HepG2 (cell line): ENCODE data around the gene GRIK4. TPM values are rescaled to one million over a fixed set of nuclear protein-coding genes. Genes with fewer than 3 reads are reported as not detected.

ENCODE experiments used
- ATAC-seq: fragments of 200-7000 bp; cut with Tn5 transposase; 3 replicates; pipeline ENCODE4 v1.9.1; 2020; ENCODE audit warnings: mild to moderate bottlenecking, moderate library complexity
- BruUV-seq: library from RNA; stranded (reverse); fragments of 400-500 nt; replicated peaks from 2 replicates; lab custom pipeline; 2021; lab: Mats Ljungman, UMichigan
- CTCF ChIA-PET: fragments of 300-600 bp; formaldehyde crosslinking; extraction: SDS; loops from one replicate; lab custom pipeline; 2021; ENCODE audit warnings: low total read pairs, inconsistent platforms, low intra/inter-chr PET ratio; lab: Yijun Ruan, JAX
- POLR2A ChIA-PET: fragments of 350-600 bp; sonication (Branson Sonifier 250); formaldehyde crosslinking; loops from one replicate; lab custom pipeline; 2020; ENCODE audit warnings: antibody characterized with exemption, inconsistent platforms; lab: Yijun Ruan, JAX
- DNase-seq: peaks from one replicate; pipeline ENCODE4 v3.0.0-alpha.2; 2015; ENCODE audit warnings: low spot score
- FAIRE-seq: peaks from 3 replicates; lab custom pipeline; 2011; peaks lifted over from hg19 to GRCh38; lab: Jason Lieb, UNC
- H2AFZ ChIP-seq: one replicate; pipeline ENCODE4 v1.6.1; 2011; ENCODE audit warnings: low read length, inconsistent platforms
- H3K27ac ChIP-seq: fragments of 300-600 bp; 3 replicates; pipeline ENCODE4 v1.8.0; 2011; ENCODE audit warnings: mixed run types, mild to moderate bottlenecking, mixed read lengths, low read length, inconsistent platforms; ENCODE audit not compliant: insufficient read depth; ENCODE audit errors: extremely low read length
- H3K27me3 ChIP-seq, 2 experiments: fragments of 200-600 bp in 1 of 2; 2 replicates in 1 of 2; 3 replicates in 1 of 2; pipeline versions ENCODE4 v1.6.0 to v1.8.0; 2011; ENCODE audit warnings: low read length in 2 of 2, mild to moderate bottlenecking in 2 of 2, moderate library complexity in 2 of 2, inconsistent platforms in 1 of 2; ENCODE audit not compliant: insufficient read depth in 2 of 2, control insufficient read depth in 1 of 2
- H3K36me3 ChIP-seq, 2 experiments: fragments of 200-600 bp in 1 of 2; replicated peaks in 1 of 2; 2 replicates in 1 of 2; 3 replicates in 1 of 2; pipeline versions ENCODE4 v1.5.1 to v1.8.0; 2011; ENCODE audit warnings: low read length in 2 of 2, inconsistent platforms in 1 of 2; ENCODE audit not compliant: insufficient read depth in 2 of 2, control insufficient read depth in 1 of 2
- H3K4me1 ChIP-seq: 2 replicates; pipeline ENCODE4 v1.5.1; 2012; ENCODE audit warnings: low read length, inconsistent platforms; ENCODE audit not compliant: insufficient read depth
- H3K4me2 ChIP-seq: 2 replicates; pipeline ENCODE4 v1.6.0; 2011; ENCODE audit warnings: low read depth, low read length, inconsistent platforms
- H3K4me3 ChIP-seq, 3 experiments: fragments of 200-600 bp in 1 of 3; sonication (generic), shearing (Covaris generic) in 1 of 3; replicated peaks in 1 of 3; 2 replicates each; pipeline ENCODE4 v1.5.1; 2011 to 2016; ENCODE audit warnings: low read length in 3 of 3, inconsistent platforms in 2 of 3, low read depth in 2 of 3, mild to moderate bottlenecking in 2 of 3, control low read depth in 1 of 3, mixed read lengths in 1 of 3; ENCODE audit not compliant: insufficient read depth in 1 of 3
- H3K79me2 ChIP-seq: one replicate; pipeline ENCODE4 v1.6.1; 2011; ENCODE audit warnings: low read length, inconsistent platforms; ENCODE audit not compliant: insufficient read depth
- H3K9ac ChIP-seq: 2 replicates; pipeline ENCODE4 v1.6.0; 2011; ENCODE audit warnings: mild to moderate bottlenecking, low read depth, low read length, inconsistent platforms; ENCODE audit not compliant: insufficient read depth
- H3K9me3 ChIP-seq: 2 replicates; pipeline ENCODE4 v1.5.1; 2012; ENCODE audit warnings: mild to moderate bottlenecking, low read length
- H4K20me1 ChIP-seq: 2 replicates; pipeline ENCODE4 v1.6.0; 2011; ENCODE audit warnings: inconsistent platforms, mild to moderate bottlenecking, low read length, moderate library complexity; ENCODE audit not compliant: insufficient read depth
- GLMP ChIP-seq: sonication (generic); formaldehyde crosslinking; IDR thresholded peaks from 2 replicates; pipeline ENCODE4 v1.9.0; 2021; ENCODE audit warnings: missing genetic modification reagents, mild to moderate bottlenecking, borderline replicate concordance
- HNF1A ChIP-seq, 2 experiments: sonication (generic) in 1 of 2; formaldehyde crosslinking in 1 of 2; IDR thresholded peaks; 2 replicates each; pipeline versions ENCODE4 v1.4.0 to v1.6.1; 2016 to 2020; ENCODE audit warnings: borderline replicate concordance in 1 of 2, low read depth in 1 of 2, mild to moderate bottlenecking in 1 of 2, missing genetic modification reagents in 1 of 2
- HNRNPL ChIP-seq: fragments of 200-400 bp; formaldehyde crosslinking; IDR thresholded peaks from 2 replicates; pipeline ENCODE4 v1.6.1; 2017; ENCODE audit warnings: mild to moderate bottlenecking, low read depth, low read length
- MAF1 ChIP-seq: sonication (generic); formaldehyde crosslinking; IDR thresholded peaks from 2 replicates; pipeline ENCODE4 v1.5.0; 2020; ENCODE audit warnings: missing genetic modification reagents, borderline replicate concordance
- TFDP1 ChIP-seq: IDR thresholded peaks from 2 replicates; pipeline ENCODE4 v1.6.1; 2016; ENCODE audit warnings: missing compliant biosample characterization, missing genetic modification reagents, borderline replicate concordance
- ZBTB38 ChIP-seq: sonication (generic); formaldehyde crosslinking; IDR thresholded peaks from 2 replicates; pipeline ENCODE4 v1.5.1; 2020; ENCODE audit warnings: mild to moderate bottlenecking, missing genetic modification reagents
- ZNF142 ChIP-seq: sonication (generic); formaldehyde crosslinking; IDR thresholded peaks from 2 replicates; pipeline ENCODE4 v1.4.0; 2020; ENCODE audit warnings: missing genetic modification reagents
- ZNF33B ChIP-seq: sonication (generic); formaldehyde crosslinking; IDR thresholded peaks from 2 replicates; pipeline ENCODE4 v1.5.1; 2020; ENCODE audit warnings: mild to moderate bottlenecking, missing genetic modification reagents
- ZNF850 ChIP-seq: sonication (generic); formaldehyde crosslinking; conservative IDR thresholded peaks from 2 replicates; pipeline ENCODE4 v1.9.0; 2021; ENCODE audit warnings: mild to moderate bottlenecking, missing genetic modification reagents
- ZNF883 ChIP-seq: sonication (generic); formaldehyde crosslinking; IDR thresholded peaks from 2 replicates; pipeline ENCODE4 v1.5.1; 2020; ENCODE audit warnings: mild to moderate bottlenecking, missing genetic modification reagents; ENCODE audit errors: not compliant biosample characterization
- ZNF891 ChIP-seq: sonication (generic); formaldehyde crosslinking; IDR thresholded peaks from 2 replicates; pipeline ENCODE4 v1.5.0; 2020; ENCODE audit warnings: mild to moderate bottlenecking, missing genetic modification reagents
- WGBS: methylation state at CpG from one replicate; pipeline ENCODE4 v1.1.6; 2017; ENCODE audit warnings: low lambda C conversion rate; 5-methylcytosine and 5-hydroxymethylcytosine counted together
- in situ Hi-C: cut with HindIII; loops from 2 replicates; pipeline ENCODE4 v1.10.0; 2017; ENCODE audit warnings: low pct_unique_long_range_greater_than_20kb; ENCODE audit not compliant: extremely low pct_ligation_motif_present
- intact Hi-C: fragments of 100-400 bp; cut with micrococcal nuclease; formaldehyde crosslinking; loops from one replicate; pipeline ENCODE4 v1.10.0; 2022; ENCODE audit not compliant: unreplicated experiment
- polyA plus RNA-seq, 8 experiments: library from polyadenylated mRNA; depleted of rRNA in 3 of 8; stranded (reverse) in 7 of 8; unstranded in 1 of 8; fragments of >200 nt; fragmentation: Illumina TruSeq in 4 of 8; extraction: Trizol in 4 of 8; gene quantifications; 2 replicates each; pipeline versions ENCODE4 v1.2.1 to v1.2.3, GENCODE V29; 2011 to 2016; ENCODE audit warnings: low read depth in 4 of 8, missing spikeins in 1 of 8, mixed read lengths in 1 of 8; ENCODE audit not compliant: insufficient read depth in 1 of 8
- total RNA-seq, 5 experiments: library from RNA; depleted of rRNA; stranded (reverse); fragments of >200 nt; fragmentation: Illumina TruSeq; extraction: Trizol; gene quantifications; 2 replicates each; pipeline ENCODE4 v1.2.3, GENCODE V29; 2016; ENCODE audit warnings: low read depth in 1 of 5

The GRIK4 gene
- total and polyA plus RNA-seq, 2 of the 13 experiments (the other 11 are each of a cell fraction or from before 2014, with no cell fraction given): 0.04 to 0.07 TPM

- no peak for TF ChIP-seq TFDP1
- no peak for TF ChIP-seq ZNF891
- no peak for TF ChIP-seq HNRNPL
- no peak for TF ChIP-seq ZNF33B (CRISPR knock-in tag)
- TF ChIP-seq ZNF883 (CRISPR knock-in tag): no peak
- TF ChIP-seq GLMP: no peak
- TF ChIP-seq ZBTB38 (CRISPR knock-in tag): no peak
Observed at GRCh38 chr11:120964857-120965256, 453.3 kb downstream of the GRIK4 start (continued).

GRCh38 chr11:120966840-120967239 is 455.3 kb downstream of the GRIK4 start:
- Histone ChIP-seq H3K4me3 (no peak overlapping the region), H2AFZ (no peak overlapping the region), H3K4me1 (no peaks in the 10 kb centered on the region), H4K20me1 (no peaks in the 10 kb centered on the region), H3K27me3 (peaks cover 3 to 16% of the 10 kb centered on the region in 2 experiments; a peak in 2 of 5 replicates), H3K9me3 (no peaks in the 10 kb centered on the region), H3K27ac (no peak overlapping the region), H3K79me2 (no peaks in the 10 kb centered on the region), H3K4me2 (no peak overlapping the region), H3K36me3 (no peaks in the 10 kb centered on the region), H3K9ac (no peak overlapping the region)
- no peak for DNase-seq
- no peak for FAIRE-seq
- ChIA-PET CTCF (no interaction called here), POLR2A (no interaction called here)
- in situ Hi-C loops (no loop called here), intact Hi-C loops (no loop called here)
- no peak for ATAC-seq
- 43% methylated on average over 8 of the region's 14 CpGs for WGBS
- no TSS peak for BruUV-seq
- no peak for TF ChIP-seq HNF1A (IDR thresholded peaks at IDR 0.05; ENCODE audit: low read depth)
- no peak for TF ChIP-seq HNF1A (CRISPR knock-in tag; IDR thresholded peaks at IDR 0.05; ENCODE audit: borderline replicate concordance)
- TF ChIP-seq ZNF850 (CRISPR knock-in tag): no peak
- no peak for TF ChIP-seq ZNF142 (CRISPR knock-in tag)
- no peak for TF ChIP-seq MAF1 (CRISPR knock-in tag)
